GM23338 (cell line): ENCODE results near the gene PTPRF. TPM values are rescaled to one million over a fixed set of nuclear protein-coding genes. Genes with fewer than 3 reads are reported as not detected.
A peak's percentile ranks its signal among the peaks of the same experiment; 100 is the strongest.

Experiments
- ATAC-seq: fragments of 200-7000 bp; cut with Tn5 transposase; 3 replicates; pipeline ENCODE4 v1.9.1; 2020
- DNase-seq: peaks from one replicate; pipeline ENCODE4 v3.0.0-alpha.2; 2015; ENCODE audit warnings: low spot score
- H2AFZ ChIP-seq: fragments of 200-600 bp; sonication (generic); 2 replicates; pipeline ENCODE4 v1.8.0; 2016; ENCODE audit warnings: antibody characterized with exemption, mild to moderate bottlenecking, moderate library complexity
- H3F3A ChIP-seq: fragments of 200-600 bp; sonication (generic); replicated peaks from 2 replicates; pipeline ENCODE4 v1.8.0; 2017; ENCODE audit warnings: antibody characterized with exemption, mixed run types, low read depth
- H3K27ac ChIP-seq: fragments of 200-600 bp; sonication (generic); 2 replicates; pipeline ENCODE4 v1.6.1; 2016; ENCODE audit warnings: low read depth
- H3K27me3 ChIP-seq: fragments of 200-600 bp; sonication (generic); 2 replicates; pipeline ENCODE4 v1.8.0; 2016; ENCODE audit warnings: mild to moderate bottlenecking, mixed run types, moderate library complexity; ENCODE audit not compliant: insufficient read depth
- H3K36me3 ChIP-seq: fragments of 200-600 bp; sonication (generic); 2 replicates; pipeline ENCODE4 v1.8.0; 2016; ENCODE audit warnings: mild to moderate bottlenecking; ENCODE audit not compliant: insufficient read depth
- H3K4me1 ChIP-seq: fragments of 200-600 bp; sonication (generic); 2 replicates; pipeline ENCODE4 v1.8.0; 2016; ENCODE audit warnings: mild to moderate bottlenecking, moderate library complexity; ENCODE audit not compliant: insufficient read depth
- H3K4me2 ChIP-seq: fragments of 200-600 bp; sonication (generic); 2 replicates; pipeline ENCODE4 v1.7.1; 2017; ENCODE audit warnings: mixed run types
- H3K4me3 ChIP-seq: fragments of 200-600 bp; sonication (generic); 2 replicates; pipeline ENCODE4 v1.6.1; 2016; ENCODE audit warnings: mixed run types
- H3K79me2 ChIP-seq: fragments of 200-600 bp; sonication (generic); replicated peaks from 2 replicates; pipeline ENCODE4 v1.8.0; 2017; ENCODE audit warnings: mild to moderate bottlenecking; ENCODE audit not compliant: insufficient read depth
- H3K9me2 ChIP-seq: fragments of 200-600 bp; sonication (generic); 2 replicates; pipeline ENCODE4 v1.8.0; 2017; ENCODE audit not compliant: insufficient read depth
- H4K20me1 ChIP-seq: fragments of 200-600 bp; sonication (generic); replicated peaks from 2 replicates; pipeline ENCODE4 v1.8.0; 2017; ENCODE audit warnings: mild to moderate bottlenecking; ENCODE audit not compliant: insufficient read depth
- H3K27ac Mint-ChIP-seq: 2 replicates; pipeline ENCODE4 v1.8.0; 2020; ENCODE audit warnings: inconsistent platforms, mild to moderate bottlenecking, moderate library complexity, mixed read lengths
- H3K27me3 Mint-ChIP-seq: 3 replicates; pipeline ENCODE4 v1.8.0; 2022; ENCODE audit warnings: low read depth, mild to moderate bottlenecking, moderate library complexity, mixed read lengths, inconsistent platforms; ENCODE audit not compliant: insufficient read depth, poor library complexity
- H3K36me3 Mint-ChIP-seq: 3 replicates; pipeline ENCODE4 v1.8.0; 2021; ENCODE audit warnings: low read depth, mild to moderate bottlenecking, inconsistent platforms, moderate library complexity, mixed read lengths
- H3K4me1 Mint-ChIP-seq: 3 replicates; pipeline ENCODE4 v1.8.0; 2020; ENCODE audit warnings: mild to moderate bottlenecking, inconsistent platforms, mixed read lengths
- H3K4me3 Mint-ChIP-seq: 3 replicates; pipeline ENCODE4 v1.8.0; 2021; ENCODE audit warnings: moderate library complexity, mild to moderate bottlenecking, inconsistent platforms, mixed read lengths
- H3K9me3 Mint-ChIP-seq: 3 replicates; pipeline ENCODE4 v1.8.0; 2020; ENCODE audit warnings: moderate library complexity, mild to moderate bottlenecking, inconsistent platforms, mixed read lengths
- CREB1 ChIP-seq: fragments of 250-450 bp; sonication (Bioruptor Pico); IDR thresholded peaks from 2 replicates; pipeline ENCODE4 v1.5.0; 2020; ENCODE audit warnings: low read depth, mild to moderate bottlenecking, moderate library complexity
- CTCF ChIP-seq, 2 experiments: fragments of 200-600 bp in 1 of 2; sonication (generic) in 1 of 2; conservative IDR thresholded peaks; 2 replicates each; pipeline versions ENCODE4 v1.5.1 to v1.6.1; 2016 to 2017; ENCODE audit warnings: antibody characterized with exemption in 2 of 2, low read depth in 2 of 2, mild to moderate bottlenecking in 2 of 2, moderate library complexity in 1 of 2
- EZH2phosphoT487 ChIP-seq: fragments of 200-600 bp; sonication (generic); IDR thresholded peaks from one replicate; pipeline ENCODE4 v1.8.1; 2018; ENCODE audit warnings: antibody characterized with exemption; ENCODE audit not compliant: unreplicated experiment
- POLR2AphosphoS5 ChIP-seq: IDR thresholded peaks from 2 replicates; pipeline ENCODE4 v1.6.1; 2016; ENCODE audit warnings: antibody characterized with exemption, low read depth
- REST ChIP-seq: IDR thresholded peaks from one replicate; pipeline ENCODE4 v1.6.1; 2018; ENCODE audit warnings: antibody characterized with exemption; ENCODE audit not compliant: unreplicated experiment
- ZNF114 ChIP-seq: fragments of 250-450 bp; sonication (Bioruptor Pico); IDR thresholded peaks from 2 replicates; pipeline ENCODE4 v1.5.0; 2020; ENCODE audit warnings: mild to moderate bottlenecking, moderate library complexity
- ZNF331 ChIP-seq: fragments of 250-450 bp; sonication (Bioruptor Pico); IDR thresholded peaks from 2 replicates; pipeline ENCODE4 v1.5.0; 2020; ENCODE audit warnings: low read depth, mild to moderate bottlenecking, moderate library complexity
- ZNF462 ChIP-seq: fragments of 250-450 bp; sonication (Bioruptor Pico); IDR thresholded peaks from 2 replicates; pipeline ENCODE4 v1.5.0; 2020; ENCODE audit warnings: mild to moderate bottlenecking, moderate library complexity
- polyA plus RNA-seq: library from polyadenylated mRNA; unstranded; fragments of >200 nt; fragmentation: Nextera tagmentation; extraction: Ambion mirVana; gene quantifications from 2 replicates; pipeline ENCODE4 v1.2.1, GENCODE V29; 2016
- total RNA-seq: library from RNA; depleted of rRNA; stranded (reverse); fragments of >200 nt; shearing (Covaris generic); gene quantifications from 2 replicates; pipeline ENCODE4 v1.2.3, GENCODE V29; 2014

PTPRF gene
- total and polyA plus RNA-seq, 2 experiments from 2014 or later, result 52.4 to 173 TPM

DNA sequence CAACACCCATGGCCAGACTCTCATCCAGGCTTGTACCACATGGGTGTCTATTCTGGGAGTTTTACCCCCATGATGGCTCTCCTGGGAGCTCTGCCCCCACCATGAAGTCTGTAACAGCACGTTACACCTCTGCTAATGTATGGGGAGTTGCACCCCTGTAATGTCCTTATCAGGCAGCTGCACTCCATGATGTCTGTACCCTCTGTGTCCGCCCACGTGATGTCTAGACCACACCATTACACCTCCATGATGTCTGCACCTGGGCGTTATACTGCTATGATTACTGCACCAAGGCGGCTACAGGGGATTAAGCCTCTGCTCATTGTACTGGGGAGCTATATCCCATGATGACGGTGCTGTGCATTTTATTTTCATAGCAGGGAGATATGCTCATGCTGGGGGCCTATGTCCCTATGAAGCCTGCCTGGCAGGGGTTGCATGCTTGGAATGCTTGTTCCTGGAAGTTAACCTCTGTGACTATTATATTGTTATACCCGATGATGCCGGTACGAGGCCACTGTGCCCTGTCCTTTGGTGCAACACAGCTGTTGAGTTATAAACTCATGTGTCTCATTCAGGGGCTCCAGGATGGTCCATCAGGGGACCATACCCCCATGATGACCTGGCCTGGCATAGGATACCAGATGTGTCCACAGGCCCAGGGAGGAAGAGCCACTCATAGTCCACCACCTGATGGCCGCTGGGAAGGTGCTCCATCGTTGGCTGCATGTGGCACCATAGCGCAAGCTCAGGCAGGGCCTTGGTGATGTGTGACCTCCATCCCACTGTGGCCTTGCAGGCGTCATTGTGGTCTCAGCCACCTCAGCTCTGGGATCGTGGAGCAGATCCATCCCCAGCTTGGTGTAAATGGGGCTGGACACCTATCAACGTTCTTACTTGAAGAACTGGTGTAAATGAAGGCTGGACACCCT lies 12.1 kb downstream of the PTPRF start:
- H3K36me3 ChIP-seq, result peaks cover 3% of the 10 kb centered on the region; the same call in 1 of the 2 replicates
- no peaks in the 10 kb centered on the region for H3K9me2 ChIP-seq
- H3K79me2 ChIP-seq, result peaks cover 53% of the 10 kb centered on the region
- H3K9me3 Mint-ChIP-seq, result no peaks in the 10 kb centered on the region; the same call in 2 of the 3 replicates
- ATAC-seq (no peak), DNase-seq (no peak)
- no peak overlapping the region for H3K4me3 ChIP-seq
- TF ChIP-seq POLR2AphosphoS5, result no peak
- H3F3A ChIP-seq, result no peaks in the 10 kb centered on the region
- peaks cover 21% of the 10 kb centered on the region for H3K27me3 Mint-ChIP-seq
- H3K36me3 Mint-ChIP-seq, result peaks cover 39% of the 10 kb centered on the region
- H3K4me1 ChIP-seq, result peaks cover 30% of the 10 kb centered on the region
- no peak overlapping the region for H3K27ac ChIP-seq
- H3K4me3 Mint-ChIP-seq, result no peak overlapping the region
- H4K20me1 ChIP-seq, result peaks cover 33% of the 10 kb centered on the region
- no peak overlapping the region for H3K4me2 ChIP-seq
- H3K4me1 Mint-ChIP-seq, result peaks cover 64% of the 10 kb centered on the region
- no peak overlapping the region for H3K27ac Mint-ChIP-seq
- no peak overlapping the region for H2AFZ ChIP-seq
- H3K27me3 ChIP-seq, result no peaks in the 10 kb centered on the region

DNA sequence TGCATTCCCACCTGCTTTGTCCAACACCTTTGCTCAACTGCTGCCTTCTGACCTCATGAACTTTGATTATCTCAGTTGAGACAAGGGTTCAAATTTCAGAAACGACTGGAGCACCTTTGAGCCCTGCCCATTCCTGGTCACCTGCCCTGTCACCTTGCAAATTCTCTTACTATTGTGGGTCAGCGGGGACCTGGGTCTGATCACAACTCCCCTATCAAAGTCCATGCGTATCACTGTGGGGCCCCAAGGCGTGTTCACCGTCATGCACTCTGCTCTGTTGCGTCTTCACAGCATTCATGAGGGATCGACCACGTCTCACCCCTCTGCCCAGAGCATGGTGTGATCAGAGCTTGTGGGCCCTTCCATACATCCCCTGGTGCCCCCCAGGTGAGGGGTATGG lies 12.9 kb downstream of the PTPRF start:
- H3K9me3 Mint-ChIP-seq, result no peaks in the 10 kb centered on the region; the same call in 2 of the 3 replicates
- no peaks in the 10 kb centered on the region for H3K9me2 ChIP-seq
- no peak overlapping the region for H3K4me3 ChIP-seq
- H3K4me1 ChIP-seq, result peaks cover 35% of the 10 kb centered on the region
- H3K27ac ChIP-seq, result no peak overlapping the region
- peaks cover 29% of the 10 kb centered on the region for H4K20me1 ChIP-seq
- H2AFZ ChIP-seq, result no peak overlapping the region
- peak overlapping the region; percentile 21; the same call in 1 of the 2 replicates for H3K27ac Mint-ChIP-seq
- H3K4me3 Mint-ChIP-seq, result no peak overlapping the region
- no peak for DNase-seq
- no peak overlapping the region for H3K4me2 ChIP-seq
- no peak for ATAC-seq
- no peaks in the 10 kb centered on the region; the same call in 1 of the 2 replicates for H3K36me3 ChIP-seq
- no peaks in the 10 kb centered on the region for H3F3A ChIP-seq
- no peaks in the 10 kb centered on the region for H3K27me3 ChIP-seq
- peaks cover 52% of the 10 kb centered on the region for H3K79me2 ChIP-seq
- peaks cover 66% of the 10 kb centered on the region for H3K4me1 Mint-ChIP-seq
- peaks cover 17% of the 10 kb centered on the region for H3K27me3 Mint-ChIP-seq
- peaks cover 33% of the 10 kb centered on the region for H3K36me3 Mint-ChIP-seq
- TF ChIP-seq REST (no peak), ZNF114 (no peak), POLR2AphosphoS5 (no peak), EZH2phosphoT487 (no peak), ZNF462 (CRISPR knock-in tag) (no peak), ZNF331 (CRISPR knock-in tag) (no peak), CTCF (conservative IDR thresholded peaks at IDR 0.05; ENCODE audit: low read depth in 2 of 2) (no peak), CREB1 (CRISPR knock-in tag) (no peak)
